OCI-LY1 (cell line): ENCODE data around the gene OVCH1.
"Not testable (repeated sequence)": the region's sequence is repeated elsewhere in the genome, so short reads cannot be mapped to it uniquely, and the experiment has no call there.

Experiments
- H2AFZ ChIP-seq: fragments of 200-600 bp; sonication (generic), shearing (Covaris generic); 2 replicates; pipeline ENCODE4 v1.6.0; 2014; ENCODE audit warnings: antibody characterized with exemption, mild to moderate bottlenecking, low read length
- H3F3A ChIP-seq: fragments of 200-600 bp; sonication (generic), shearing (Covaris generic); 2 replicates; pipeline ENCODE4 v1.6.0; 2014; ENCODE audit warnings: mild to moderate bottlenecking, antibody characterized with exemption, low read length, moderate library complexity; ENCODE audit not compliant: insufficient read depth
- H3K27ac ChIP-seq: fragments of 200-600 bp; sonication (generic); 2 replicates; pipeline ENCODE4 v1.5.1; 2014; ENCODE audit warnings: low read length, mixed run types, mild to moderate bottlenecking, low read depth; ENCODE audit not compliant: poor library complexity, severe bottlenecking
- H3K27me3 ChIP-seq: fragments of 200-600 bp; sonication (generic); 2 replicates; pipeline ENCODE4 v1.6.0; 2014; ENCODE audit warnings: antibody characterized with exemption, mild to moderate bottlenecking, low read length, moderate library complexity; ENCODE audit not compliant: insufficient read depth
- H3K36me3 ChIP-seq: fragments of 200-600 bp; sonication (generic); 2 replicates; pipeline ENCODE4 v1.6.1; 2014; ENCODE audit warnings: mild to moderate bottlenecking, antibody characterized with exemption, low read length, moderate library complexity, mixed read lengths; ENCODE audit not compliant: insufficient read depth
- H3K4me1 ChIP-seq: fragments of 200-600 bp; sonication (generic); 2 replicates; pipeline ENCODE4 v1.5.1; 2014; ENCODE audit warnings: mild to moderate bottlenecking, low read length, moderate library complexity; ENCODE audit not compliant: insufficient read depth, severe bottlenecking
- H3K4me2 ChIP-seq: fragments of 200-600 bp; sonication (generic), shearing (Covaris generic); 2 replicates; pipeline ENCODE4 v1.6.1; 2014; ENCODE audit warnings: low read length
- H3K4me3 ChIP-seq: fragments of 200-600 bp; sonication (generic); 2 replicates; pipeline ENCODE4 v1.5.1; 2014; ENCODE audit warnings: low read length, low read depth, mild to moderate bottlenecking, mixed read lengths; ENCODE audit not compliant: poor library complexity, severe bottlenecking
- H3K79me2 ChIP-seq: fragments of 200-600 bp; shearing (Covaris generic); 2 replicates; pipeline ENCODE4 v1.6.1; 2016; ENCODE audit warnings: mixed run types, low read length, mixed read lengths; ENCODE audit not compliant: insufficient read depth
- H3K9ac ChIP-seq: fragments of 200-600 bp; sonication (generic), shearing (Covaris generic); 2 replicates; pipeline ENCODE4 v1.6.1; 2014; ENCODE audit warnings: mild to moderate bottlenecking, low read length, mixed read lengths
- H3K9me2 ChIP-seq: fragments of 200-600 bp; sonication (generic), shearing (Covaris generic); 2 replicates; pipeline ENCODE4 v1.6.1; 2014; ENCODE audit warnings: low read depth, mild to moderate bottlenecking, low read length, mixed read lengths
- H3K9me3 ChIP-seq: fragments of 200-600 bp; shearing (Covaris generic); 2 replicates; pipeline ENCODE4 v1.6.1; 2014; ENCODE audit warnings: low read length, mixed read lengths
- H4K20me1 ChIP-seq: fragments of 200-600 bp; sonication (generic), shearing (Covaris generic); 2 replicates; pipeline ENCODE4 v1.6.0; 2016; ENCODE audit warnings: mild to moderate bottlenecking, low read length; ENCODE audit not compliant: insufficient read depth
- EZH2 ChIP-seq: fragments of 200-600 bp; sonication (generic), shearing (Covaris generic); IDR thresholded peaks from 2 replicates; pipeline ENCODE4 v1.8.0; 2017; ENCODE audit warnings: borderline replicate concordance, mixed run types, mild to moderate bottlenecking, antibody characterized with exemption, low read length, moderate library complexity, mixed read lengths
- TF ChIP-seq, protein P1 (sequence below): fragments of 200-600 bp; sonication (generic), shearing (Covaris generic); IDR thresholded peaks from 2 replicates; pipeline ENCODE4 v1.5.1; 2017; ENCODE audit warnings: mild to moderate bottlenecking, antibody characterized with exemption, low read length, moderate library complexity, mixed read lengths

The OVCH1 gene

DNA sequence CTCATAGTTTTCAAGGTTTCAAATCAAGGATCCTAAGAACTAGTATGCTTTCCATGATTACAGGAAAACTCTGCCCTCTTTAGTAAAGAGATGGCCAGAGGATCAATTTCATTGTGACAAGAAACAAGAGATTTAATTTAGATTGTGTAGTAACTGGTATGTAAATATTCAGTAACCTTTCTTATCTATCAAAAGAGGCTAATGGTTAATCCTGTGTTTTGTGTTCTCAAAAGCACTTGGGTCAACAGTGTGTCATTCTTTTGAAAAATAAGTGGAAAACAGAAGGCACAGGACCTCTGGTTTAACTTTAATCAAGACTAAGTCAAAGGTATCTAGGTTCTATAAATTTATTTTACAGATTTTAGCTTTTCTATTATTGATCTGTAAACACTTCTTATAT is 59.9 kb downstream of the OVCH1 start:
- Histone ChIP-seq H3F3A (no peaks in the 10 kb centered on the region), H3K4me2 (no peak overlapping the region), H3K36me3 (no peaks in the 10 kb centered on the region), H3K4me1 (no peaks in the 10 kb centered on the region), H3K27me3 (no peaks in the 10 kb centered on the region), H3K4me3 (no peak overlapping the region), H2AFZ (no peak overlapping the region), H3K9me3 (no peaks in the 10 kb centered on the region), H3K79me2 (no peaks in the 10 kb centered on the region), H3K9me2 (no peaks in the 10 kb centered on the region), H4K20me1 (no peaks in the 10 kb centered on the region), H3K9ac (no peak overlapping the region), H3K27ac (no peak overlapping the region)
- TF ChIP-seq, protein P1, sequence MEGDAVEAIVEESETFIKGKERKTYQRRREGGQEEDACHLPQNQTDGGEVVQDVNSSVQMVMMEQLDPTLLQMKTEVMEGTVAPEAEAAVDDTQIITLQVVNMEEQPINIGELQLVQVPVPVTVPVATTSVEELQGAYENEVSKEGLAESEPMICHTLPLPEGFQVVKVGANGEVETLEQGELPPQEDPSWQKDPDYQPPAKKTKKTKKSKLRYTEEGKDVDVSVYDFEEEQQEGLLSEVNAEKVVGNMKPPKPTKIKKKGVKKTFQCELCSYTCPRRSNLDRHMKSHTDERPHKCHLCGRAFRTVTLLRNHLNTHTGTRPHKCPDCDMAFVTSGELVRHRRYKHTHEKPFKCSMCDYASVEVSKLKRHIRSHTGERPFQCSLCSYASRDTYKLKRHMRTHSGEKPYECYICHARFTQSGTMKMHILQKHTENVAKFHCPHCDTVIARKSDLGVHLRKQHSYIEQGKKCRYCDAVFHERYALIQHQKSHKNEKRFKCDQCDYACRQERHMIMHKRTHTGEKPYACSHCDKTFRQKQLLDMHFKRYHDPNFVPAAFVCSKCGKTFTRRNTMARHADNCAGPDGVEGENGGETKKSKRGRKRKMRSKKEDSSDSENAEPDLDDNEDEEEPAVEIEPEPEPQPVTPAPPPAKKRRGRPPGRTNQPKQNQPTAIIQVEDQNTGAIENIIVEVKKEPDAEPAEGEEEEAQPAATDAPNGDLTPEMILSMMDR: no peak
- TF ChIP-seq EZH2: no peak

GRCh38 chr12:29436815-29437214 is 60.7 kb downstream of the OVCH1 start:
- not testable (repeated sequence) for H3F3A ChIP-seq, H3K79me2 ChIP-seq, H3K27me3 ChIP-seq, H3K4me2 ChIP-seq, H3K9me3 ChIP-seq, H2AFZ ChIP-seq, H4K20me1 ChIP-seq, H3K9me2 ChIP-seq, H3K4me1 ChIP-seq, H3K4me3 ChIP-seq, H3K27ac ChIP-seq, H3K36me3 ChIP-seq, H3K9ac ChIP-seq

DNA sequence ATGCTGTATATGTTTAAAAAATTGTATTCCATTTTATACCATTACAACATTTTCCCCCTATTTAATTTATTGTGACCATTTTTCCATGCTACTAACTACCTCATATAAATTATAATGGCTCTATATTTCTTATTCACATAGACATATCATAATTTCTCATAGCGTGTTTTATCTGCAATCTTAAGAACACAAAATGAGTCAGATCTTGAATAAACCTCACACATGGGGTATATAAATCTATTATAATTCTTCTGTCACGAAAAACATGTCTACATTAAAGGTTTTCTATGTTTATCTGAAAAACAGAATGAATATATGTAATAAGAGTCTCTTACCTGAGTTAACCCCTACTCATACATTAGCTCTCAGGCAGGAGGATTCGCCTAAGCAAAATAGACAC is 66.0 kb downstream of the OVCH1 start:
- TF ChIP-seq EZH2: no peak
- TF ChIP-seq, protein P1: no peak
- no peak overlapping the region for H3K27ac ChIP-seq
- no peak overlapping the region for H3K4me2 ChIP-seq
- no peaks in the 10 kb centered on the region for H3K9me3 ChIP-seq
- no peaks in the 10 kb centered on the region for H4K20me1 ChIP-seq
- H3K9ac ChIP-seq: no peak overlapping the region
- H3K9me2 ChIP-seq: no peaks in the 10 kb centered on the region
- H3F3A ChIP-seq: no peaks in the 10 kb centered on the region
- H3K79me2 ChIP-seq: no peaks in the 10 kb centered on the region
- no peak overlapping the region for H2AFZ ChIP-seq
- no peaks in the 10 kb centered on the region for H3K27me3 ChIP-seq
- H3K4me3 ChIP-seq: no peak overlapping the region
- no peaks in the 10 kb centered on the region for H3K36me3 ChIP-seq
- peaks cover 5% of the 10 kb centered on the region for H3K4me1 ChIP-seq

DNA sequence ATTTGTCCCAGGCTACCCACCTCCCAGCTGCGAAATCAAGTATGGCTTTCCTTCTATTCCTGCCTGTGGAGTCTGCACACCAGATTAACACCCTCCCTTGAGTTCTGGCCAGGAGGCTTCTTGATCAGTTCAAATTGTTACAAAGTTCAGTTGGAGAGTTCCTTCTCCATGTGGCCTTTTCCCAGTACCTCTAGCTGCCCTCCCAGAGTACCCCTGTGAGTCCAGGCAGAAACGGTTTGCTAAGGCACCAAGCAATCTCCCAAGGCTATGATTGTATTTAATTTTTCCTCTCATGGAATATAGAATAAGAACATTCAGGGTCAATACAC is 66.8 kb downstream of the OVCH1 start:
- Histone ChIP-seq H3F3A (no peaks in the 10 kb centered on the region), H3K4me2 (no peak overlapping the region), H3K27me3 (no peaks in the 10 kb centered on the region), H3K4me3 (no peak overlapping the region), H2AFZ (no peak overlapping the region), H3K4me1 (peaks cover 5% of the 10 kb centered on the region), H4K20me1 (no peaks in the 10 kb centered on the region), H3K9me2 (no peaks in the 10 kb centered on the region), H3K9ac (no peak overlapping the region), H3K27ac (no peak overlapping the region), H3K36me3 (no peaks in the 10 kb centered on the region), H3K9me3 (no peaks in the 10 kb centered on the region), H3K79me2 (no peaks in the 10 kb centered on the region)
- TF ChIP-seq EZH2: no peak
- TF ChIP-seq, protein P1: no peak
